GM18909 (cell line): Measurements from ENCODE around the gene TRIM7.

ENCODE experiments used
- ATAC-seq: cut with Tn5 transposase; IDR thresholded peaks from one replicate; pipeline ENCODE4 v1.9.1; 2021; ENCODE audit warnings: mild to moderate bottlenecking; ENCODE audit not compliant: unreplicated experiment, poor library complexity

The TRIM7 gene

DNA sequence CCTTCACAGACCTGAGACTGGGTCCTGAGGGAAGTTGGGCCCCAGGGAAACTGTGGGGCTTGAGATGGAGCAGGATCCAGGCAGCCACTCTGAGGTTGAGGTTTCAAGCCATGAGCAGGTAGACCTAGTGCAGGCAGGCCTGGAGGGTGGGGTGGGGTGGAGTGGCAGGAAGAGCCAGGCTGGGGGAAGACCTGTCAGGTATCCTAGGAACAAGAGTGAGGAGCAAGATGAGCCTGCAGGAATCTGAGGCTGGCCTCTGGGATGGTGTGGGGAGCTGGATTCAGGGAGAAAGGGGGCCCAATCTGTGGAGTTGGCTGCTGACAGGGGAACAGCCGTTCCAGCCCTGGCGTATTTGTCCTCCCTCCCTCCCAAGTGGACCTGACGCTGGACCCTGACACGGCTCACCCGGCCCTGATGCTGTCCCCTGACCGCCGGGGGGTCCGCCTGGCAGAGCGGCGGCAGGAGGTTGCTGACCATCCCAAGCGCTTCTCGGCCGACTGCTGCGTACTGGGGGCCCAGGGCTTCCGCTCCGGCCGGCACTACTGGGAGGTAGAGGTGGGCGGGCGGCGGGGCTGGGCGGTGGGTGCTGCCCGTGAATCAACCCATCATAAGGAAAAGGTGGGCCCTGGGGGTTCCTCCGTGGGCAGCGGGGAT is 28.9 kb upstream of the TRIM7 start:
- no peak for ATAC-seq

DNA sequence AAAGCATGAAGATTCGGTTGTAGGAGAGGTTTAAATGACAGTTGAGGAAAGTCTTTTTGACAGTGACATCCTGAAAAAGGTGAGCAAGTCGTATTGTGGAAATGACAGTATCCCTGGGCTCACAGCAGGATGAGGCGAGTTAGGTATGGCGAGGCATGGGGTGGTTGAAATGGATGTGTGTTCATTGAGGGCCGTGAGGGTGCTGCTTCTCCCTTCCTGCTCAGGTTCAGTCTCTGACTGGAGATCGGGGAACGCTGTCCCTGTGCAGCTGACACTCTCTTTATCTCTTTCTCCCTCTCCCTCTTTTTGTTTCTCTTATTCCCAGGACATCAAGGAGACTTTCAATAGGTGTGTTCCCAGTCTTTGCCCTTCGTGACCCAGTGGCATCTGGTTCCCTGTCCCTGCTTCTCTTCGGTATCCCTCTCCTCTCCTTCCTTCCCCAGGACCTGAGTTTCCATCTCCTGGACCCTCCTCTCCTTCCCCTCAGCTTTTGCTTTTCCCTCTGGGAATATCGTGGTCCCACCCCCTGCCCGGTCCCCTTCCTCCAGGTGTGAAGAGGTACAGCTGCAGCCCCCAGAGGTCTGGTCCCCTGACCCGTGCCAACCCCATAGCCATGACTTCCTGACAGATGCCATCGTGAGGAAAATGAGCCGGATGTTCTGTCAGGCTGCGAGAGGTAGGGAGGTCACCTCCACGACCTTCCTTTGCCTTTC is 28.2 kb upstream of the TRIM7 start:
- ATAC-seq, result no peak

GRCh38 chr5:181232593-181232992 is 27.6 kb upstream of the TRIM7 start:
- no peak for ATAC-seq

DNA sequence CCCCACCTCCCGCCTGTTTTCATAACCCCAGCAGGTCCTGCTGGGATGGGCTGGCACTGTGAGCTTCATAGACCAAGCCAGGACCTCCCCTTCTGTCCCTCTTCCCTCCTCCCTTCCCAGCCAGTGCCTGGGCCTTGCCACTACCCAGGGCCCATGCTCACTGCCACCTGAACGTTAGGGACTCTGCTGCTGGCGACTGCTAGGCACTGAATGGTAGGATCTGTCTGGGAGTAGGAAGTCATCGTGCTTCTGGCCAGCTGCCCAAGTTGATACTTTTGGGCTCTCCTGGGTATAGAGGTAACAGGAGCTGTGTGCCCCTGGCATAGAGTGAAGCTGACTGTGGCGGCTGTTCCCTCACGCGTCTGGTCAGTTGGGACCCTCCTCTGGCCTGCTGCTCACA is 26.4 kb upstream of the TRIM7 start:
- ATAC-seq, result no peak

DNA sequence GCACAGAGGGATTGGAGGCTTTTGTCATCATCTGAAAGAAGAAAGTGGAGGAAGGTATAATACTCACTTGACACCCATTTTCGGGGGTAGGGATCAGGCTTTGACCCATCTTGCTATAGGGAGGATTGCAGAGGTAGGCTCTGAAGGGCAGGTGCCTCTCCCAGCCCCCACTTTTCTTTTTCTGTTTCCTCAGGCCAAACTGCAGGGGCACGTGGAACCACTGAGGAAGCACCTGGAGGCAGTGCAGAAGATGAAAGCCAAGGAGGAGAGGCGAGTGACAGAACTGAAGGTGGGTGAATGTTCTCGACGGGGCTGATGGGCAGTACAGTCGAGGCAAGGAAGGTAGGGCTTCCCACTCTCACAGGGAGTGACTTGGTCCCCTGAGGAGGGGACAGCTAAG is 25.6 kb upstream of the TRIM7 start:
- ATAC-seq, result no peak

GRCh38 chr5:181229996-181230395 is 25.0 kb upstream of the TRIM7 start:
- no peak for ATAC-seq

GRCh38 chr5:181224390-181225229 is 19.6 kb upstream of the TRIM7 start:
- no peak for ATAC-seq

GRCh38 chr5:181223729-181224389 is 18.9 kb upstream of the TRIM7 start:
- ATAC-seq, result no peak

DNA sequence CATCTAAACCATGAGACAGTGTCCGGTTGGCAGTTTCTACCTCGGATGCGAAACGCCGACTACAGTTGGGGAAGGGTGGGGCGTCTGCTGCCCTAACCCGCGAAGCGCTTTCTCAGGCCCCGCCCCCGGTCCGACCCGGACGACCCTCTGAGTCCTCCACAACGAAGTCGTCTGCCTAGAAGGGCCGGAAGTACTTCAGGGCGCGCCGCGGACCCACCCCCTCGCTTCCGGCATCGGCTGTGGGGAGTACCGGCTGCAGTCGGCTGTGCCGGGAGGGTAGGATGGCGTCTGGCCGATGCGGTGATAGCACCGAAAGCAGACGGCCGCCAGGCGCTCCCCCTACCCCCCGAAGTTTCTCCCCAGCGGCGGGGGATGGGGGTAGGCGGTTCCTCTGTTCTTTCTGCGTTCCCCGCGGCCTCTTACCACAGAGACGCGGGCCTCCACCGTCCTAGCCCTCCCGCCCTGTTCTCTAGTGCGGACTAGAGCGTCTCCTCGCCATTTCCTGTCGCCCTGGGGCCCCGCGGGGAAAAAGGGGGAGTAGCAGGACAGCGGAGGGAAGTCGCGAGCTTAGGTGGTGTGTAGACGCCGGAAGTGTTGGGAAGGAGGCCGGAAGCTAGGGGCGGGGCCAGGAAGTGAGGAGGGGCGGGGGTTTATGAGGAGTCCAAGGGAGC is 18.2 kb upstream of the TRIM7 start, which contains the start of gene TRIM41:
Gene TRIM41, plus strand, starts transcription at position 224 of the 671 bp plus-strand sequence. CDS start 719 bp downstream, outside the sequence.
- peak; percentile 66 for ATAC-seq

GRCh38 chr5:181222630-181223057 is 17.6 kb upstream of the TRIM7 start:
- ATAC-seq, result no peak

DNA sequence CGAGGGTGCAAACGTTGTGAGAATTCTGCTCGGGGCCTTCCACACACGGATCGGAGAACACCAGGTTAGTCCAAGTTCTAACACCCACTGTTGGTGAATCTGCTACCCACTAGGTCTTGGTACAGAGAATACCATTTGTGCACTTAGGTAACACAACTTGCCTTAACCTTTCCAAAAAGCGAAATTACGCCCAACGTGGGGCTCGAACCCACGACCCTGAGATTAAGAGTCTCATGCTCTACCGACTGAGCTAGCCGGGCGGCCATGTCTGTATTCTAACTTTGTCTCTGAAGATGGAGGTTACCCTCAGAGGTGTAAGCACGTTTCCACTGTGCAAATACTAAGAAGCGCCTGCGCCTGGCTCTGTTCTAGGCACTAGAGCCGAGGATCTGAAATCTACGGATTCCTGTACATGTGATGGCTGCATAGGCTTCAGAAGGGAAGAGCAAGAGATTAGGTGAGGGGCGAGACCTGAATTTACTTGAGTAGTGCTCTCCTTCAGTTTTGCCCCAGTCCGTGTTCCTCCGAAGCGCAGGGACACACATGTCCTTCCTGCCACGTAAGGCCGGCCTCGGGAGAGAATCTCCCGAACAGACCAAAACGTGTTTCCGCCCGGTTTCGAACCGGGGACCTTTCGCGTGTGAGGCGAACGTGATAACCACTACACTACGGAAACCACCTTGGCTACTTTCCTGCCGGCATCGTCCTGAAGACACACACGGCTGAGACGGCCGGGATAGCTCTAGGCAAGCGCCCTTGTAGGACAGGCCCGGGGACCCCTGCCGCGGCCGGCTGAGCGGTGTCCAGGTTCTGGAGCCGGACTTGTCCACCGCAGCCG is 17.0 kb upstream of the TRIM7 start:
- peak; percentile 27 for ATAC-seq

GRCh38 chr5:181221105-181221791 is 16.3 kb upstream of the TRIM7 start:
- no peak for ATAC-seq

GRCh38 chr5:181220178-181220515 is 15.2 kb upstream of the TRIM7 start:
- no peak for ATAC-seq

DNA sequence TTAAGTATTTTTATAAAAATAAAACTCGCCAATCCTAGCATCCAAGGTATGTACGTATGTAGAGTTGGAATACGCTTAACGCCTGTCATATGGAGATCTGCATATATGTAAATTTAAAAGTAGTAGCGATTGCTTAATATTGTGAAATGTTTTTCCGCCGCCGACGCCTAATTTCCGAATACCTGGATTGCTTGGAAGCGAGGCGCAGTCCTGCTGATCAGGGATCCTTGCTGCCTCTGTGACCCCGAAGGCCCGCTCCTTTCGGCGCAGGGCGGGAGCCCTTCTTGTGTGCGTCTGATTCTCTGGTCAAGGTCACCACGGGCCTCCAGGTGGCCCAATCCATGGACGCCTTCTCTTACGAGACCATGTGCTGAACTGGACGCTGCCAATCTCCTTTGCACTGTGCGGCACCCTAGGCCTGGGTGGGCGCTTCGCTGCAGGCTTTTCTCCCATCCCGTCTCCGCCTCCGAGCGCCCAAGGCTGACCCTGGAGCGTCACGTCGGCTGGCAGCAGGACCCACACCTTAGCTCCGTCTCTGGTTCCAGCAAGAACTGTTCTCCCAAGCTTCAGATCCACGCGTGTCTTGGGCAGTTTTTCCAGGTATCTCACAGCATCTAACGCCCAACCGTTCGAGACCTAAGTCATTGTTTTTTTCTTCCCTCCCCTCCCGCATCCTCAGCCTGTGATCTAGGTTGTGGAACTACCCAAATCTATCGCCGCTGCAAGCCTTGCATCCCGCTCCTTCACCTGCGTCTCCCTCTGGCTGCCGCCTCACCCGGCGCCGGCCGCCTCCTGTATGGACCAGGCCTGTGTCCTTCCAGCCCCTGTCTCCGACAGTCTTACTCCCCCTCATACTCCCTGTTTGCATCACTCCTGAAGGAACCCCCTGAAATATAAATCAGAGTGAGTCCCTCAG is 14.5 kb upstream of the TRIM7 start:
- ATAC-seq, result no peak

DNA sequence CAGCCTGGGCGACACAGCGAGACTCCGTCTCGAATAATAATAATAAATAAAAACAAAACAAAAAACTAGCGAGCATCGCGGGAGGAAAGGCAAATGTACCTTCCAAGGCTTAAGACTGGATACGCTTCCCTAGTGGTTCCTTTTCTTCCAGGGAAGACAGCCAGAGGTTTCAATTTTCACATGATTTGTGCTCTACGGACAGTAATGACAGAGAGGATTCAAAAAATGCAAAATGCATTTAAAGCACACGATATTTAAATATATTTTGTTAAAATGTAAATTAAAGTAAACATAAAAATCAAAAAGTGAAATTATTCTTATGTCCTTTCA is 13.8 kb upstream of the TRIM7 start:
- no peak for ATAC-seq

DNA sequence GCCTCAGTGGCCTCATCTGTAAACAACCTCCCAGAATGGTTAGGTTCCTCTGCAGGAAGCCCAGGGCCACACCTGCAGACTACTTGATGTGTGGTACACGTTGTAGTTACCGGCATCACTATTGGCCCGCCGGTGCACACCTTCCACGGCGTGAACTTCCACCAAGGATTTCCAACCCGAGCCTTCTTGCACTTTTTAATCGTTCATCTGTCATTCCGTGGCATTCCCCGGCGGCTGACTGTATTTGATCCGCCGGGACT is 12.7 kb upstream of the TRIM7 start:
- ATAC-seq, result peak; percentile 27

DNA sequence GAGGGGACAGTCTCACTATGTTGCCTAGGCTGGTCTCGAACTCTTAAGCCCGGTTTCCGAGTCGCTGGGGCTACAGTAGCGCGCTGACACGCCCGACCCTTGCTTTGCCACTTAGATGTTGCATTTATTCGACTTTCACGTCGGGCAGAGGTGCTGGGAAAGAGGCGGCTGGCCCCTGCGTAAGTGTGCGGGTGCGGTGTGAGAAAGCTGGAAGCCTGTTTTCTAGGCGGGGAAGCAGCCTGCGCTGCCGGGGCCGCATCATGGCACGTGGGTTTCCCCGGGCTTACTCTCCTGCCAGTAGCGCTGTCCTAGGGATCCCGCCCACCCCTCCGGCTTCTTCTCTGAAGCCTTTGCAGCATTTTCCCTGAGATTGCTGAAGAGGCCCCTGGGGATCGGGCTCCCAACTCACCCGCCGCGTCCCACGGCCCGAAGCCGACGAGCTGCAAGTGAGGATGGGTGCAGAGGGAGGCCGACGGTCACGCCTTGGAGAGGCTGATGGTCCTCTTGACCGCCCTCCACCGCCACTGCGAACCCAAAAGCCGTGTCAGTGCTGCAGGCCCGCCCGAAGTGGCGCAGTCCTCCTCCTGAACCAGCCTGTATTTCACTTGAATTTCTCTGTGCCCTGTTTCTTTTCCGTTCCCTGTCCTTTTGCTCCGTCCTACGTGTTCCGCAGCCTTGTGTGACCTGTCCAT is 12.3 kb upstream of the TRIM7 start:
- ATAC-seq, result peak; percentile 29
